Caco-2 (cell line): ENCODE results near the gene CDH12. TPM values are rescaled to one million over a fixed set of nuclear protein-coding genes. Genes with fewer than 3 reads are reported as not detected.

Source experiments
- BruUV-seq: library from RNA; stranded (reverse); fragments of 400-500 nt; replicated peaks from 2 replicates; lab custom pipeline; 2021; lab: Mats Ljungman, UMichigan
- CTCF ChIA-PET: fragments of 300-600 bp; sonication (Branson Sonifier 250); formaldehyde crosslinking; loops from one replicate; lab custom pipeline; 2022; ENCODE audit warnings: antibody characterized with exemption; lab: Charles Lee
- POLR2A ChIA-PET: fragments of 300-600 bp; sonication (Branson Sonifier 250); formaldehyde crosslinking; loops from one replicate; lab custom pipeline; 2022; ENCODE audit warnings: antibody characterized with exemption; lab: Charles Lee
- DNase-seq, 2 experiments: peaks; one replicate each; pipeline versions ENCODE4 v3.0.0 to v3.0.0-alpha.2; 2020 to 2022
- H3K27me3 ChIP-seq: replicated peaks from 2 replicates; pipeline ENCODE4 v1.6.0; 2011; ENCODE audit warnings: low read length; ENCODE audit not compliant: control insufficient read depth, insufficient read depth
- H3K36me3 ChIP-seq: 2 replicates; pipeline ENCODE4 v1.5.1; 2011; ENCODE audit warnings: low read length; ENCODE audit not compliant: control insufficient read depth, insufficient read depth
- H3K4me1 ChIP-seq: fragments of 250-450 bp; sonication (Bioruptor Pico); 2 replicates; pipeline ENCODE4 v1.5.1; 2020; ENCODE audit warnings: mild to moderate bottlenecking
- H3K4me3 ChIP-seq: 2 replicates; pipeline ENCODE4 v1.5.1; 2011; ENCODE audit warnings: low read depth, mild to moderate bottlenecking, control low read depth, low read length
- H3K9me3 ChIP-seq: fragments of 250-450 bp; sonication (Bioruptor Pico); 2 replicates; pipeline ENCODE4 v1.5.1; 2020; ENCODE audit warnings: mild to moderate bottlenecking, moderate library complexity
- H3K27ac Mint-ChIP-seq: one replicate; pipeline ENCODE4 v1.8.0; 2022; ENCODE audit warnings: mixed read lengths; ENCODE audit not compliant: unreplicated experiment
- H3K27me3 Mint-ChIP-seq: one replicate; pipeline ENCODE4 v1.8.0; 2022; ENCODE audit warnings: mixed read lengths; ENCODE audit not compliant: insufficient read depth, unreplicated experiment
- H3K36me3 Mint-ChIP-seq: one replicate; pipeline ENCODE4 v1.8.0; 2022; ENCODE audit warnings: mild to moderate bottlenecking, mixed read lengths; ENCODE audit not compliant: insufficient read depth, unreplicated experiment
- H3K4me1 Mint-ChIP-seq: one replicate; pipeline ENCODE4 v1.8.0; 2022; ENCODE audit warnings: low read depth, mixed read lengths; ENCODE audit not compliant: unreplicated experiment
- H3K4me3 Mint-ChIP-seq: one replicate; pipeline ENCODE4 v1.8.0; 2022; ENCODE audit warnings: mild to moderate bottlenecking, moderate library complexity, mixed read lengths; ENCODE audit not compliant: unreplicated experiment
- H3K9me3 Mint-ChIP-seq: one replicate; pipeline ENCODE4 v1.8.0; 2022; ENCODE audit warnings: mixed read lengths; ENCODE audit not compliant: unreplicated experiment
- intact Hi-C: fragments of 100-400 bp; cut with micrococcal nuclease; formaldehyde crosslinking; loops from one replicate; pipeline ENCODE4 v1.10.0; 2022; ENCODE audit not compliant: unreplicated experiment
- total RNA-seq: library from RNA; stranded (reverse); gene quantifications from 2 replicates; pipeline ENCODE4 v1.2.3, GENCODE V29; 2022
- TF ChIP-seq, protein P1 (sequence below), 2 experiments: fragments of 200-600 bp in 1 of 2; IDR thresholded peaks; 1 replicate in 1 of 2; 2 replicates in 1 of 2; pipeline versions ENCODE4 v1.5.1 to v1.8.0; 2011 to 2022; ENCODE audit warnings: antibody characterized with exemption in 1 of 2, control low read depth in 1 of 2, inconsistent platforms in 1 of 2, low read depth in 1 of 2, low read length in 1 of 2, mild to moderate bottlenecking in 1 of 2, moderate library complexity in 1 of 2; ENCODE audit not compliant: insufficient read depth in 1 of 2, severe bottlenecking in 1 of 2, unreplicated experiment in 1 of 2

CDH12 gene
- total RNA-seq, 1 experiment from 2014 or later: not detected

DNA sequence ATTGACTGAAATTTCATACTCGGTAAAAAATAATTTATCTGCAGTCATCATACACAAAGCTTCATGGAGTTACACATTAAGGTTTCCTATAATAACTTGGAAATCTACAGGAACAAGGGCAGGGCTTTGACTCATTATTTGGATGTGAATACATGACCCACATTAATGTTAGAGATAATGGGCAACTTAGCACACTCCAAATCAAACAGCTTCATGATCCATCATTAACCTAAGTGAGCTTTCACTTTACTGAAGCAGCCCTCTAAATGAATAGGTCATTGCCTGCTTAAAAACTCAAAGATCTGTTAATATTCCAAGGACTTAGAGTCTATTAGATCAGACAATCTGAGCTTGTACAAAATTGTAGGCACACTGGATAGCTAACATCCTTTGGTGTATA lies 9.0 kb downstream of the CDH12 start:
- Histone ChIP-seq H3K9me3 (no peaks in the 10 kb centered on the region), H3K36me3 (no peaks in the 10 kb centered on the region), H3K27me3 (no peaks in the 10 kb centered on the region), H3K4me1 (no peaks in the 10 kb centered on the region), H3K4me3 (no peak overlapping the region)
- no peaks in the 10 kb centered on the region for H3K9me3 Mint-ChIP-seq
- no peak overlapping the region for H3K4me3 Mint-ChIP-seq
- H3K4me1 Mint-ChIP-seq: no peaks in the 10 kb centered on the region
- H3K36me3 Mint-ChIP-seq: no peaks in the 10 kb centered on the region
- no peak overlapping the region for H3K27ac Mint-ChIP-seq
- CTCF ChIA-PET: no interaction called here
- H3K27me3 Mint-ChIP-seq: peaks cover 13% of the 10 kb centered on the region
- no peak for DNase-seq
- no TSS peak for BruUV-seq
- intact Hi-C loops: no loop called here
- POLR2A ChIA-PET: no interaction called here
- TF ChIP-seq, protein P1, sequence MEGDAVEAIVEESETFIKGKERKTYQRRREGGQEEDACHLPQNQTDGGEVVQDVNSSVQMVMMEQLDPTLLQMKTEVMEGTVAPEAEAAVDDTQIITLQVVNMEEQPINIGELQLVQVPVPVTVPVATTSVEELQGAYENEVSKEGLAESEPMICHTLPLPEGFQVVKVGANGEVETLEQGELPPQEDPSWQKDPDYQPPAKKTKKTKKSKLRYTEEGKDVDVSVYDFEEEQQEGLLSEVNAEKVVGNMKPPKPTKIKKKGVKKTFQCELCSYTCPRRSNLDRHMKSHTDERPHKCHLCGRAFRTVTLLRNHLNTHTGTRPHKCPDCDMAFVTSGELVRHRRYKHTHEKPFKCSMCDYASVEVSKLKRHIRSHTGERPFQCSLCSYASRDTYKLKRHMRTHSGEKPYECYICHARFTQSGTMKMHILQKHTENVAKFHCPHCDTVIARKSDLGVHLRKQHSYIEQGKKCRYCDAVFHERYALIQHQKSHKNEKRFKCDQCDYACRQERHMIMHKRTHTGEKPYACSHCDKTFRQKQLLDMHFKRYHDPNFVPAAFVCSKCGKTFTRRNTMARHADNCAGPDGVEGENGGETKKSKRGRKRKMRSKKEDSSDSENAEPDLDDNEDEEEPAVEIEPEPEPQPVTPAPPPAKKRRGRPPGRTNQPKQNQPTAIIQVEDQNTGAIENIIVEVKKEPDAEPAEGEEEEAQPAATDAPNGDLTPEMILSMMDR (IDR thresholded peaks at IDR 0.05; ENCODE audit: insufficient read depth in 1 of 2, low read depth in 1 of 2, low read length in 1 of 2, severe bottlenecking in 1 of 2, unreplicated experiment in 1 of 2): no peak

DNA sequence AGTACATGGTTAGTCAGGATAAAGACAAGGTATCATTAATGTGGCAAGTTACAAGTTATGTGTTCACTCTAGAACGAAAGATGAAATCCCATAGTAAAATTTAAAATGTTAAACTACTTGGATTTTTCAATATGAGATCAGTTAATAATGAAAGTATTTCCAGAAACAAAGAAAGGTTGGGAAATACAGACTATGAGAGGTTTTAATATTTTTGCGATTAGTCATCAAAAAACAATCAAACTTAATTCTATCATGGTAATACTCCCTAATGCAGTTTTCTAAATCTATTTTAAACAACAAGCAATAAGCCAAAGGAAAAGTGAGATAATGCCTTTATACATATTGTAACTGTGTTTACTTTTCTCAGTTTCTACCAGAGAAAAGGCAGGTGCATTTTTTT lies 10.6 kb downstream of the CDH12 start:
- intact Hi-C loops: no loop called here
- no peaks in the 10 kb centered on the region for H3K9me3 ChIP-seq
- H3K36me3 ChIP-seq: no peaks in the 10 kb centered on the region
- no peaks in the 10 kb centered on the region for H3K9me3 Mint-ChIP-seq
- ChIA-PET CTCF (no interaction called here), POLR2A (no interaction called here)
- H3K4me1 Mint-ChIP-seq: no peaks in the 10 kb centered on the region
- H3K4me1 ChIP-seq: no peaks in the 10 kb centered on the region
- H3K27me3 Mint-ChIP-seq: peaks cover 10% of the 10 kb centered on the region
- no peak overlapping the region for H3K4me3 ChIP-seq
- H3K4me3 Mint-ChIP-seq: no peak overlapping the region
- no peaks in the 10 kb centered on the region for H3K27me3 ChIP-seq
- H3K27ac Mint-ChIP-seq: no peak overlapping the region
- no peak for DNase-seq
- BruUV-seq: no TSS peak
- TF ChIP-seq, protein P1 (IDR thresholded peaks at IDR 0.05; ENCODE audit: insufficient read depth in 1 of 2, low read depth in 1 of 2, low read length in 1 of 2, severe bottlenecking in 1 of 2, unreplicated experiment in 1 of 2): no peak
- H3K36me3 Mint-ChIP-seq: no peaks in the 10 kb centered on the region

GRCh38 chr5:22837803-22838202 lies 15.3 kb downstream of the CDH12 start:
- H3K27me3 Mint-ChIP-seq: peaks cover 5% of the 10 kb centered on the region

More at GRCh38 chr5:22837803-22838202, 15.3 kb downstream of the CDH12 start:
- H3K27ac Mint-ChIP-seq: no peak overlapping the region
- BruUV-seq: no TSS peak
- no peaks in the 10 kb centered on the region for H3K36me3 Mint-ChIP-seq
- TF ChIP-seq, protein P1 (IDR thresholded peaks at IDR 0.05; ENCODE audit: insufficient read depth in 1 of 2, low read depth in 1 of 2, low read length in 1 of 2, severe bottlenecking in 1 of 2, unreplicated experiment in 1 of 2): no peak
- ChIA-PET POLR2A (no interaction called here), CTCF (no interaction called here)
- H3K27me3 ChIP-seq: no peaks in the 10 kb centered on the region
- no peak overlapping the region for H3K4me3 ChIP-seq
- no peaks in the 10 kb centered on the region for H3K4me1 ChIP-seq
- no peaks in the 10 kb centered on the region for H3K36me3 ChIP-seq
- no peaks in the 10 kb centered on the region for H3K9me3 Mint-ChIP-seq
- H3K4me3 Mint-ChIP-seq: no peak overlapping the region
- DNase-seq: no peak
- H3K4me1 Mint-ChIP-seq: no peaks in the 10 kb centered on the region
- H3K9me3 ChIP-seq: no peaks in the 10 kb centered on the region
- intact Hi-C loops: no loop called here
